D721Med (cell line): ENCODE measurements around the gene DGKB.

Experiments
- DNase-seq: peaks from one replicate; pipeline ENCODE4 v3.0.0; 2011; ENCODE audit warnings: low spot score; ENCODE audit not compliant: insufficient read length
- FAIRE-seq: peaks from 2 replicates; lab custom pipeline; 2011; peaks lifted over from hg19 to GRCh38; lab: Jason Lieb, UNC
- TF ChIP-seq, protein P1 (sequence below): IDR thresholded peaks from 2 replicates; pipeline ENCODE4 v1.5.1; 2012; ENCODE audit warnings: mild to moderate bottlenecking, control low read depth; ENCODE audit not compliant: insufficient read depth; ENCODE audit errors: missing control alignments

DGKB gene

DNA sequence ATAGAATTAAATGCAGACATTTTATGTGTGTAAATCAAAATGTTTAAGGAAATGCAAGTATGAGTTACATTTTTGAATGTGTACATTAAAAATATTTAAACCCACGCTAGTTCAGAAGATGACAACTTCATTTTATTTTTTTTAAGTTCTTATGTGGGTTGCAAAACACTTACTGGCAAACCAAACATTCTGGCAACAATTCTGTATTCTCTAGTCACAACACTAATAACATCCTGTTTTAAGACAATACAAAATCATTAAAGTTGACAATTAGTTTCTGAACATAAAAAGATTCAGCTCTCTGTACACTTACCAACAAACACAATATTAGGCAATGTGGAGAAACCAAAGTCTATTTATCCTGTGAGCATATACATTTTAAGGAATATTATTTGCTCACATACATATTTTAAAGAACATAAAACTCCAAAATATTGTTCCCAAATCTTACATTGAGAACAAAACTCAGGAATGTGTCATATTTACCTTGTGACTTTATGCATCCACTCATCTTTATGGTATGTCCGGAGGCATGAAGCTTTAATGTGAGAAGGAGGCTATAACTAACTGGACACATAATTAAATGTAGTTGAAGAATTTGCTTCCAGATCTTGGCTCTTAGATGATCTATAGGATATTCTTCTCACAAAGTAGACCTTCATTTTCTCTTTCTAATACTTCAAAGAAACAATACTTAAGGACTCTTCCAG, 134.7 kb downstream of the DGKB start:
- FAIRE-seq (no peak), DNase-seq (no peak)
- TF ChIP-seq, protein P1, sequence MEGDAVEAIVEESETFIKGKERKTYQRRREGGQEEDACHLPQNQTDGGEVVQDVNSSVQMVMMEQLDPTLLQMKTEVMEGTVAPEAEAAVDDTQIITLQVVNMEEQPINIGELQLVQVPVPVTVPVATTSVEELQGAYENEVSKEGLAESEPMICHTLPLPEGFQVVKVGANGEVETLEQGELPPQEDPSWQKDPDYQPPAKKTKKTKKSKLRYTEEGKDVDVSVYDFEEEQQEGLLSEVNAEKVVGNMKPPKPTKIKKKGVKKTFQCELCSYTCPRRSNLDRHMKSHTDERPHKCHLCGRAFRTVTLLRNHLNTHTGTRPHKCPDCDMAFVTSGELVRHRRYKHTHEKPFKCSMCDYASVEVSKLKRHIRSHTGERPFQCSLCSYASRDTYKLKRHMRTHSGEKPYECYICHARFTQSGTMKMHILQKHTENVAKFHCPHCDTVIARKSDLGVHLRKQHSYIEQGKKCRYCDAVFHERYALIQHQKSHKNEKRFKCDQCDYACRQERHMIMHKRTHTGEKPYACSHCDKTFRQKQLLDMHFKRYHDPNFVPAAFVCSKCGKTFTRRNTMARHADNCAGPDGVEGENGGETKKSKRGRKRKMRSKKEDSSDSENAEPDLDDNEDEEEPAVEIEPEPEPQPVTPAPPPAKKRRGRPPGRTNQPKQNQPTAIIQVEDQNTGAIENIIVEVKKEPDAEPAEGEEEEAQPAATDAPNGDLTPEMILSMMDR, result no peak

DNA sequence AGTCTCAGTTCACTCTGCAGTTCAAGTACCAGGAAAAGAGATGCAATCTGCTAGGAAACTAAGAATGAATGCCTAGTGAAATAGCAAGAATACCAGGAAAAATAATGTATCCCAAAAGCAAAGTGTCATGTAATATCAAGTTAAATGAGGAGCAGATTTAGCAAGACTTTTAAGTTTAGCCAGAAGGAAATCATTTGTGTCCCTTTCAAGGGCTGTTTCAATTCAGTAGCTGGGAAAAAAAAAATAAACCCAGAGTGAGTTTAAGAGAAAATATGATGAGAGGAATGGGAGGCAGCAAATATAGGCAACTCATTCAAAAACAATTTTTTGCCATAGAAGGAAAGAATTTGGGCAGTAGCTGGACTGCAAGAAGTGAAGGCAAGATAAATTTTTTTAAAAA, 135.8 kb downstream of the DGKB start:
- TF ChIP-seq, protein P1, result no peak
- FAIRE-seq, result no peak
- DNase-seq, result no peak

DNA sequence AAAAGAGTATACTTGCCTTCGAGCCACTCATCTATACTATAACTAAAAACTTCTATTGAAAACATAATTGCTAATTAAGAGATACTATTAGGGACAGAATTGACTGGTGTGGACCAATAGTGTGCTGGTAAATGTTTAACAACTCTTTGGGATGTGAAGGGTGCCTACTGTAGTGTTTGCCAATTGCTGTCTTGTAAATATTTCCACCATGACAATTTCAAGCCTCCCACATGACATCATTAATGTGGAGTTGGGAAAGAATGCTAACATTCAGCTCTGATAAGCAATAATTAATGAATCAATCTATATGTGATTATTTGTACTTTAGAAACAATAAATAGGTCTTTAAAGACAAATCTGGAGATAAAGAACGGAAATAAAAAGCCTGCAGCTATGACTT, 136.8 kb downstream of the DGKB start:
- TF ChIP-seq, protein P1, result no peak
- DNase-seq (no peak), FAIRE-seq (no peak)

DNA sequence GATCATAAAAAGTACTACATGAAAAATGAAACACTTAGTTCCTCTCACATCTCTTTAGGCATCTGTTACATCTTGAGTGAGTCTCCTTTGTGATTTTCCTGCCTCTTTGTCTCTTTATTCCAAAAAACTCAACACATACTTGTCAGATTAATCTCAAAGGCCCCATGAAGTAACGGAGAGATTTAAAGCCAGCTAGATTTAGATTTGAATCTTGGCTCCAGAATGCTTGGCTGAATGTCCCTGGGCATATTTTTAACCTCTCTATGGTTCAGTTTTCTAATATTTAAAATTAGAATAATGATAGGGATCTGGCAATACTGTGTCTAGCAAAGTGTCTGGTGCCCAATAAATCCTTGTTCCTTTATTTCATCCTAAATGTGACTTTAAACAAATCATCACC, 140.0 kb downstream of the DGKB start:
- FAIRE-seq (no peak), DNase-seq (no peak)

DNA sequence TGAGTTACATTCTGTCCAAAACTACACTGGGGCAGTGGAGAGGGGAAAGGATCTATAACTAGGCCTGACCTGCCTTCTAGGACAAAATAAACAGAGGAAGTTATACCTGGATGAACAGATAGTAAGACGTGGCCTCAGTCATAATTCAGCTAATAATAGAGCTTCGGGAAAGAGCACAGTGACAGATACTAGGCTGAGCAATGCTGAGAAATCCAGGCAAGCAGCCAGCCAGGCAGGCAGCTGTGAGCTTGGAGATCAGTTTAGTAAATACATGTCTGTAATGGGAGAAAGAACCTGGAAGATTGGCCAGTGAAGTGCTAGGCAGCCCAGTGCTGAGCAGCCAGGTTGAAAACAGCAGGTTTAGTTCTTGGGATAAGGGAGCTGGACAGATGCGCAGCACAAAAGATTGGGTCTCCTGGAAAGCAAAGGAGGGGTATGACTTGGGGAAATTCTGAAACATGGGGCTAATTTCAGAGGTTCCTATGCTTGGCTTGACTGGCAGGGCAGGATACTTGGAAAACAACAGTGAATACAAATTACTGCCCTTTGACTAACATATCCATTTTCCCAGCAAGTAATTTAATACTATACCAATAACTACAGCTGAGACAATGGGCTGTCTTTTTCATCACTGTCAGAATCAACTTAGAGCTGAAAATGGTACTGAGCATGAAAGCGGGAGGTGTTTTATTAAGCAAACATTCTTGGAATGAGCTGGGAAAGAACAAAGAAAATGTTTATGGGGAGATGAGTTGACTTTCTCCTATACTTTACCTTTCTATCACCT, 140.8 kb downstream of the DGKB start:
- TF ChIP-seq, protein P1, result no peak
- DNase-seq (no peak), FAIRE-seq (no peak)

More for the DNA sequence above, 140.0 kb downstream of the DGKB start:
- TF ChIP-seq, protein P1, result no peak

DNA sequence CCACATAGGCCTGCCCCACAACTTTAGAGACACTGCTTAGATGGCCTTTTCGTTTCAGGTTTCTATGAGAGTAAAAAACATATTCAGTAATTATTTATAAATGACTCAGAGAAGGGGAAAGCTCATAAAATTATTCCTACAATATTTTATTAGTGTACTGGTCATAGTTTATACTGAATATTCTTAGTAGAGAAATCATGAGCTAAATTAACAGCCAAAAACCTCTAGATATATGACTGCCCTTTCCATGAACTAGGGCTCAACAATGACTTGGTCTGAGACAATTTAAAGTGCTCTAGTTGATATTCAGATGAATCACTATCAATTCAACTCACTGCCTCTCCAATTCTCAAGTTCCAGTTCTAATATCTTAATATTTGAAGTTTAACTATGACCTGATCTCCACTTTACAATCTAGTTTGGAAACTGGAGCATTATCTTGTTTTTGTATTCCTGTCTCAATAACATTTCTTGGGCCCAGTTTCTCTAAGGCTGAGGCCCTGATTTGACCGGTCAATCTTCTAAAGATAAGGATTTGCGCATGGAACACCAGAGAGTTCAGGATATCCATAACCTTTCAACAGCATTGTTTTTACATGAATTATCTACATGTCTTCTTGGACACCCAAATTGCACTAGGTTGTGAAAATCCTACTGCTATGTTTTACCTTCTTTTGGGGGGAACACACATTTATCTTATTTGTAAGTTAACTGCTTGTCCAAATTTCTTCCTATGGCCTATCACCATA, 141.6 kb downstream of the DGKB start:
- TF ChIP-seq, protein P1, result no peak
- FAIRE-seq (no peak), DNase-seq (no peak)
